ENCODE results near the gene CREB5.
"Not testable (repeated sequence)": the region's sequence is repeated elsewhere in the genome, so short reads cannot be mapped to it uniquely, and the experiment has no call there.

CREB5 gene

GRCh38 chr7:28807396-28807994 is 395.2 kb downstream of the CREB5 start:
- DNase-seq (ENCODE audit: low read depth in 1 of 2, low spot score in 1 of 2) = no peak

DNA sequence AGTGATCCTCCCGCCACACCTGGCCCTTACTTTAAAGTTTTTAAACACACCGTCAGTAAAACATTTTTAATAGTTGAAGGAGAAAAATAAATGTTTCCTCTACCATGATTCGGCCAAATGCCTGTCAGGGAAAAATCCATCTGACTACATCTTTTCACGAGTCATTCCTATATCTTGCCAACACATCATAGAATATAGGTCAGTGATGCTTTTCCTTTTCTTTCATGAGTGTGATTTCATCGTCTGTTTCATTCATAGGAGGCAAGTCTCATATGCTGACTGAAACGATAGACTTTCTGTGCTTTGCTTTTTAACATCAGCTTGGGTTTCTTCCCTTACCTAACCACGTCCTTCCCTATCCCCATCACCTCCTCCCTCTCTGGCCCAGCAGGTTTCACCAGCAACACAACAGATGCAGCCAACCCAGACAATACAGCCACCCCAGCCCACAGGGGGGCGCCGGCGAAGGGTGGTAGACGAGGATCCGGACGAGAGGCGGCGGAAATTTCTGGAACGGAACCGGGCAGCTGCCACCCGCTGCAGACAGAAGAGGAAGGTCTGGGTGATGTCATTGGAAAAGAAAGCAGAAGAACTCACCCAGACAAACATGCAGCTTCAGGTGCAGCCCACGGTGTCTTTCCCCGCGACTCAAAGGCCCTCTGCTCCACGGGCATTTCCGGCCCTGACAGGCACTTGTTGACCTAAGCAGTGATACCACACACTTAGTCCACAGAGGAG is 396.6 kb downstream of the CREB5 start:
- DNase-seq (ENCODE audit: low read depth in 1 of 2, low spot score in 1 of 2) = no peak

GRCh38 chr7:28811008-28811407 is 398.7 kb downstream of the CREB5 start:
- no peak for DNase-seq (ENCODE audit: low read depth in 1 of 2, low spot score in 1 of 2)

- no peak for DNase-seq (ENCODE audit: low read depth in 1 of 2, low spot score in 1 of 2)
These were observed 399.5 kb downstream of the CREB5 start for GRCh38 chr7:28811701-28812430.

DNA sequence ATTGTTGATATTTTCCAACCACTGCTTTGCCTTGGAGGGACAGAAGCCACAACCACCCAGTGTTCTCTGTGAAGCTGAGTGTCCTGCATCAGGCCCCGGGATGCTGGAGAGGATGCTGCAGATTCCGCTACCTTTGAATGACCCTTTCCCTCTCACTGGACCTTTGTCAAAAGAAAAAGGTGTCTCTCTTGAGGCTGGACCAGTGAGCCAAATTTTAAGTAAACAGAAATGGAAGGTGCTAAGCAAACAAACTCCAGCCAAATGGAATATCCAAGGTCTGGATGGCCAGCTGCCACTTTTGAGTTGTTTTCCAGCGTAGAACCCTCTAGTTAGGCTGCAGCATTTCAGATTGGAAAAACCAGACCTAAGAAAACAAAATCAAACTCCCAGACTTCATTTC is 400.3 kb downstream of the CREB5 start:
- DNase-seq (ENCODE audit: low read depth in 1 of 2, low spot score in 1 of 2) = no peak

DNA sequence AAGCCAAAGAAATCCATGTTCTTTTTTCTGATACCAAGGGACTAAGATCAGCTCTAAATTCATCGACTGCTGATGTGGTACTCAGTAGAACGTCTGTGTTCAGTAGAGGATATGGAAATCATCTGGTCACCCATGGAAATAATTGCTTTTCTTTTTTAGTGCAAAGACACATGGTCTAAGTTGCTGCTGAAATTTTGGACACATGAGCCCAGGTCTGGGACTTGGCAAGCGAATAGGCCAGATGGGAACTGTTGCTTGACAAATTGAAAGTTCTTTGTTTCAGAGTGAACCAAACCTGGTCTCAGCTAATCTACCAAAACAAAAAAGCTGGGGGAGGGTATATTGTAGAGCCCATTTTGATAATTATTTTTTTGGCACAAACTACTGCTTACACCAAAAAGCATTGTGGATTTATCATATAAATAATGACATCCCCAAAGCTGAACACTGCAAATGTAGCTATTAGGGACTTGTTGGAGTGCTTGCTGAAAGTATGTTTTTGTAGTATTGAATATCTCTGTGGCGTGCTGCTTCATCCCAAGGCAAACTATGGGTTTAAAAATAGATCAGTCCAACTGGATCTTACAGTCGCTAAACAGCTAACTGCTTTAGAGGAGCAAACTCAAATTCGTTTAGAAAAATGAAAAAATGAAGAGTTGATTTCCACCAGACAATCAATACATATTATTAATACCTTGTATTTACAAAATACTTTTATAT is 401.1 kb downstream of the CREB5 start:
- DNase-seq (ENCODE audit: low read depth in 1 of 2, low spot score in 1 of 2) = no peak

- DNase-seq (ENCODE audit: low read depth in 1 of 2, low spot score in 1 of 2) = no peak
These were observed 403.1 kb downstream of the CREB5 start for GRCh38 chr7:28815369-28815927.

DNA sequence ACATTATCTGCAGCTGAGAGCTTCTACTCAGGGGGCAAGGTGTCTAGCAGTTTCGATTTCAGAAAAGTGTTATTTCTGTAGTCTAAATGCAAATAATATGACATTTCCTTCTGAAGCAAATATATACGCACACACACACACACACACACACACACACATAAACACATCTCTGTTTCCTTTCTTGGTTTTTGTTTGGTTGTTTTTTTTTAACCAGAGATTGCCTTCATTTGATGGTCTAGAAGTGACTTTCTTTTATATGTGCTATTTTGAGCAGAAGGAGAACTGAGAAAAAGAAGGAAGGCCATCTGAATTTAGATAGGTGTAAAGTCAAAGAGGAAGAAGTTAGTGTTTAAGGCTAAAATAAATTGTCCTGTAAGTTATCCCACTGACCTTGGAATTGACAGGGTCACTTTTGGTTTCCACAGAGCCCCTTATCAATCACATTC is 403.6 kb downstream of the CREB5 start:
- no peak for DNase-seq (ENCODE audit: low read depth in 1 of 2, low spot score in 1 of 2)

DNA sequence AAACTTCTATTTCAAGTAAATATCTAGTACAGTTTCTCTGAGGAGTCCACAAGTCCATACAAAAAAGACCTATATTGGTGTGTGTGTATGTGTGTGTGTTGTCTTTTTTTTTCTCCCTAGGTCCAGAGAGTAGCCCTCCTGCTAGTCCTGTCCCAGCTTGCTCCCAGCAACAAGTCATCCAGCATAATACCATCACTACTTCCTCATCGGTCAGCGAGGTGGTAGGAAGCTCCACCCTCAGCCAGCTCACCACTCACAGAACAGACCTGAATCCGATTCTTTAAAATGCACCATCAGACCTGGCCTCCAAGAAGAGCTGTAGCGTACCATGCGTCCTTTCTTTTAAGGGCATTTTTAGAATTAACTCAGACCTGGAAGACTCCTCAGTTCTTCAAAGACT is 406.7 kb downstream of the CREB5 start:
- DNase-seq (ENCODE audit: low read depth in 1 of 2, low spot score in 1 of 2) = no peak

DNA sequence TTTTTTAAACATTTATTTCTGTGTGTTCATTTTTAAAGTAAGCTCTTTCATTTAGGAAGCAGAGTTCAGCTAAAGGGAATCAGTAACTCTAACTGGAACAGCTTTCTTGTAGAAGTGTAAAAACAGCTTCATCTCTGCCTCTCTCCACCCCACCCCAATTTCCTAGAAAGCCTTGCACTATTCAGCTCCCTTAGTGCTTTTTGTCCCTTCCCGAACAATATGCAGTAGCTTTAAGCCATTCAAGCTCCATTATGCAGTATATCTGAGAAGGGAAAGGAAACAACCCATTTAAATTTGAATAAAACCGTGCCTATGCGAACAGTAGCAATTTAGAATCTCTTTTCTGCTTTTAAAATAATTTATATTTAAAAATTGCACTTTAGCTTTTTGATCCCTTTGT is 411.3 kb downstream of the CREB5 start:
- DNase-seq (ENCODE audit: low read depth in 1 of 2, low spot score in 1 of 2) = no peak

GRCh38 chr7:28825817-28826448 is 413.6 kb downstream of the CREB5 start:
- not testable (repeated sequence) for DNase-seq (ENCODE audit: low read depth in 1 of 2, low spot score in 1 of 2)

- no peak for DNase-seq (ENCODE audit: low read depth in 1 of 2, low spot score in 1 of 2)
These were observed 418.5 kb downstream of the CREB5 start for GRCh38 chr7:28830846-28831245.

DNA sequence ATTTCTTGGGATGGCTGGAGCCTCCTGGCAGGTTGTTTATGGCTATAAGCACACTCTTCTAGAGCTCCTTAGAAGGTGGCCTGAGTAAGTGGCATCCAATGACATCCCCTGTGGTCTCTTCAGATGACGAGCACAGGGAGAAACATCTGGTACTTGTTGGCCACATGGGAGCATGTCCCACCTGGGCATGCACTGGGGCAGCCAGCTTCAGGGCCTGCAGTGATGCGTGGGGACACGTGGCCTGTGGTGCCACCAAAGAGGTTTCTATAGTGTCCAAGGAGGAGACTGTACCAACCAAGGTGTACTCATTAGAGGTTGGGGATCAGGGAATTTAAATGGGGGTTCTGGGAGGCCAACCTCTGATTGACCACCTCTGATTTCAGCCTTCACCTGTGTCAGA is 420.4 kb downstream of the CREB5 start:
- DNase-seq (ENCODE audit: low read depth in 1 of 2, low spot score in 1 of 2) = no peak

GRCh38 chr7:28835800-28836199 is 423.5 kb downstream of the CREB5 start:
- no peak for DNase-seq (ENCODE audit: low read depth in 1 of 2, low spot score in 1 of 2)

DNA sequence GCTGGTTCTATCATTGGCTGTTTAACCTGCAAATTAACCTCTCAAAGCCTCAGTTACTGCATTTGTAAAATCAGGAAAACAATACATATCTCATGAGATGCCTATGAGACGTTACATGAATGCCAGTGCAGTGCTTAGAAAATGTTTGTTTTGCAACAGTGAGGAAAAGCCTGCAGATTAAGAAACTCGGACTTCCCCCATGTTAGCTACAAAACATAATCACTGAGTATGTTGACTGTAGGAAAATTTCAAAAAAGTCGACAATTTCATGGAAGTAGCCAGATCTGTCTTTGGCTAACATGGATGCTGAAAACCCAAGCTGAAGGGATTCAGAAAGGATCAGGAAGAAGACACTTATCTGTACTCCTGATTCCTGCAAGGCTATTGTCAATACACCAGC is 424.4 kb downstream of the CREB5 start:
- DNase-seq (ENCODE audit: low read depth in 1 of 2, low spot score in 1 of 2) = no peak

DNA sequence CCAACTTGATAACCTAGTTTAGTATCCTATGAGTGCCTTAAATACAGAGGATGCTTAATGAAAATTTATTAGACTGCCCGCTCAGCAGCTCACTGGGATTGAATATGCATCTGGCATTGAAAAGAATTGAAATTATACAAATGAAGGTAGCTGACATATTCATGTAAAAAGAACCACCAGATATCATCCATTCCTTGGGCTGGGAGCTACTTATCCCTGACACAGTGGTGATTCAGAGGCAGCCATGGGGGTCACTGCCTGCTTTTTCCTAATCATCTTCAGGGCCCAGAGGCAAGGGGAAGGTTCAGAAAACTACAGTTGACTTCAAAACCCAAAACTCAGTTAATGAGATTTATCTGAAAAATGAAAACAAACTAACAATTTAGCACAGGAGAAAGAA is 424.9 kb downstream of the CREB5 start:
- no peak for DNase-seq (ENCODE audit: low read depth in 1 of 2, low spot score in 1 of 2)

DNA sequence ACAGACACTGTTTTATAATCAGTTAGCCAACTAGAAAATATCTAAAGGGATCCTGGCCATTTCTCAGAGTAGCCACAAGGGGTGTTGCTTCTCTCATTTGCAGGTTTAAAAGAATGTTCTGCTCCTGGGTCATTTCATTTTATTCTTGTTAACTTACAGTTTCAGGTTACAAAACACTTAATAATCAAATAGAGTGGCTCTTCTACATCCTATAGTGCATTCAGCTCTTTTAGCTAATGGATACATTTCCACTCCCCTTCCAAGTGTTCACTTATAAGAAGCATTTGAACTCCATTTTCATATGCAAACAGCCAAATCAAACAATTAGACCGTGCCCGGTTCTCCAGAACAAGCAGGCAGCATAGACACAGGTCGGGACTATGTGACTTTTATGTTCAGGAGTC is 428.3 kb downstream of the CREB5 start:
- DNase-seq (ENCODE audit: low read depth in 1 of 2, low spot score in 1 of 2) = no peak

DNA sequence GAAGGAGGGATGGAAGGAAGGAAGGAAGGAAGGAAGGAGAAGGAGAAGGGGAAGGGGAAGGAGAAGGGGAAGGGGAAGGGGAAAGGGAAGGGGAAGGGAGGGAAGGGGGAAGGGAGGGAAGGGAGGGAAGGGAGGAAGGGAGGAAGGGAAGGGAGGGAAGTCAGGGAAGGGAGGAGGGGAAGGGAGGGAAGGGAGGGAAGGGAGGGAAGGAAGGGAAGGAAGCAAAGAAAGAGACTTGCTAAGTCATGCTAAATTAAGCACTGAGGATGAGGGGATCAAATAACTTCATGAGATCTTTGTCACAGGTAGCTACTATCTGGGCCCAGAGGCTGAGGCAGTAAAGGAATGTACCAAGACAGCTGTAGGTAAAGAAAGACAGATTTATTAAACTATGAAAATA is 429.4 kb downstream of the CREB5 start:
- DNase-seq (ENCODE audit: low read depth in 1 of 2, low spot score in 1 of 2) = no peak

DNA sequence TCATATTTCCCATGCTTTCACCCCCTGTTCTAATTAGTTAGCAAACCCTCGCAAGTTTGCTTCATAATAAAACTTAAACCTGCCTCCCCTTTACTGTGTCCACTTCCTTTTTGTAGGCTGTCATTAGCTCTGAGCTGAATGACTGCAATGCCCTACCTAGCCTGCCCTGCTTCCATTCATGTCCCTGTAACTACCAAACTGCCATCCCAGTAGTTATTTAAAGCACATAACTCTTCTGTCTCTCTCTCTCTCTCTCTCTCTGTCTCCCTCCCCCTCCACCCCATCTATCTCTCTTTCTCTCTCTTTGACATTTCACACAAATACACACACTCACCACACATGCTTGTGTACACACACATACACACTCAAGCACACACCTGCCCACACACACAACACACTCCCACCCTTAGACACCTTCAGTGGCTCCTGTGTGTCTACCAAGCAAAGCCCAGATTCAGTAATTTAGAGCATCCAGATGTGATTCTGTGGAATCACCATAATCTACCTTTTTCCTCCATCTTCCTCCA is 430.5 kb downstream of the CREB5 start:
- no peak for DNase-seq (ENCODE audit: low read depth in 1 of 2, low spot score in 1 of 2)

GRCh38 chr7:28845106-28845505 is 432.8 kb downstream of the CREB5 start:
- no peak for DNase-seq (ENCODE audit: low read depth in 1 of 2, low spot score in 1 of 2)

DNA sequence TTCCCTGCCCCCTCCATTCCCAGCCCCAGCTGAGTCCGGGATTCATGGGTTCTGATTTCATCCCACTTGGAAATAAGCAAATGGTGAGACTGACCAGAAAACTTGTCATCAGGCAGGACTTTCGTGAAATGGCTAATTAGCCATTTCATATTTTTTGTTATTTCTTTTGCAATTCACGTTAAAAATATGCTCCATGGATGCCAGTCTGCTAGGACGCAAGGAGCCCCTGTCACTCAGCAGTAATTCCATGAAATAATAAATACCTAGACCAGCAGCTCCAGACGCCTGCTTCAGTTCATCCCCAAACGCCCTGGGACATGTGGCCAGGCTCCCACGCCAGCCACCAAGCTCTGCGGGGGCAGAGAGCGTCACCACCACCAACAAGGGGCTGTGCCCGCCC is 434.9 kb downstream of the CREB5 start:
- DNase-seq (ENCODE audit: low read depth in 1 of 2, low spot score in 1 of 2) = no peak
